Activated CD4-positive, alpha-beta T cell treated with anti-CD3 and anti-CD28 coated beads, Interleukin-2, Interleukin-6, amounts not matched to agents 100 ng/mL and 50 ng/mL, durations not matched to agents 16 hours and 8 hours (primary cell): Measurements from ENCODE around the gene SKIC8.

ENCODE experiments used
- DNase-seq: peaks from one replicate; pipeline ENCODE4 v3.0.0-alpha.2; 2020

SKIC8 gene

DNA sequence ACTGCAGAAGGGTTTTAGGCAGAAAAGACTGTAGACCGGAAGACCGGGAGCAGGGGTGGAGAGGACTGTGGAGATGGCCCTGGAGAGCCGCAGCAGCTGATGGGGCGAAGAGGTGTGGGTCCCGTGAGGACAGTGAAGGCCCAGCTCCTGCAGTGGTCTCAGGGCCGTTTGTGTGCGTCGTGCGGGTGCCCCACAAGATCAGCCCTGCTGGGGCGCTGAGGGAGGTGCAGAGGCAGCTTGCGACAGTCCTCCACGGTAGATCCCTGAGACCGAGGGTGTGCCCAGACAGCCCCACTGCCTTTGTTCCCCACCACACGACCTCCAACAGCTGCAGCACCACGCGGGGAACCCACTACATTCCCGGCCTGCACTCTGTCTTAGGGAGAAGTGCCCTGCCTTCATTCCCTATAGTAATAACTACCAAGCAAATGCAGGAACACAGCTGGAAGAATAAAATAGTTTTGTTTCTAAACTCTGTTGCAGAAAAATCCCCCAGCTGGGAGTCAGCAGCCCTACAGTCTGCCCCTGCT is 21.7 kb upstream of the SKIC8 start:
- no peak for DNase-seq

DNA sequence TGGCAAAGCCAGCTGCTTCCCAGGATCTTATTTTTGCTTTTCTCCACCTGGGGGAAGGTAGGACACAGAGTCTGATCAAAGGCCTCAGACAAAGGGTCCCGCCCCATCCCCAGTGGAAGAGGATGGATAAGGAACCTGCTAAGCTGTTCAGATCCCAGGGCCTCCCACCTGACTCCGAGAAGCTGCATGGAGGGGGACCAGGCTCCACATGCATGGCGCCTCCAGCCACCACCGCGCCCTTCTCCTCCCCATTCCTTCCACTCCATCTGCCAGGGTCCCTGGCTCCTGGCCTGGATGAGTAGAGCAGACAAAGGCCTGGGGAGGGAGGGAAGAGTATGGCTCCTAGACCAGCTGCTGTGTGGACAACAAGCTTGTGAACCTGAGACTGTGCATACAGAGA is 20.8 kb upstream of the SKIC8 start:
- DNase-seq: no peak

- no peak for DNase-seq
These were observed 20.2 kb upstream of the SKIC8 start for GRCh38 chr15:78319588-78319987.

GRCh38 chr15:78317145-78317836 is 17.9 kb upstream of the SKIC8 start:
- DNase-seq: no peak

DNA sequence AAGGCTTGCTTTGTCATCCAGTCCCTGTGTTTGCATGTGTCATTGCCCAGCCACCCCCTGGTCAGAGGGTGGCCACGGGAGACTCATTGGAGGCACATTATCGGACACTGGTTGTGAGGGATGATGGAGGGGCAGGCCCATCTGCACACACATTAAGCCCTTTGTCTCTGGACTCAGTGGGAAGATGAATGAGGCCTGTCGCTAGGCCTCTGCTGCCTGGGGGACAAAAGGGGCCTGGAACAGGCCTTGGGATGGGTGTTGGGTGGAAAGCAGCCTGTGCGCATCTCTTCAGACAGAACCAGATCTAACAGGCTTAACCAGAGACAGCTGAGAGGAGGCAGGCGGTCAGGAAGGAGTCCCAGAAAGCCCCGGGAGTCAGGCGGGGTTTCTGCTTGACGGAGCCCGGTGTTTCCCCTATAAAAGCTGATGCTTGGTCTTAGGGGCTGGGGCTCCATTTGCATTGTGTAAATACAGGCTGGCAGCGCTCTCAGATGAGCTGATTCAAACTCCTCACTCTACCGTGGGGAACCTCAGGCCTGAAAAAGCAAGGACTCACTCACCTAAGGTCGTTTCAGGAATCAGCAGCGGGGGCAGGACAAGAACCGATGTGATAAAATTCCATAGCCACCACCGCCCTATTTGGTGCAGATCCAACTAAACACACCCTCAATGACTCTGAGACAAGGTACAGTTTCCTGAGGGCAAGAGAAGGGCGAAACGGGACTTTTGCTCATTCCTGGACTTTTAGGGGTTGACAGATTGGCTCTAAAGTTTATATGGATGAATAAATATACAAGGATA is 17.1 kb upstream of the SKIC8 start:
- DNase-seq: no peak

- no peak for DNase-seq
These were observed 16.4 kb upstream of the SKIC8 start for GRCh38 chr15:78315686-78316282.

GRCh38 chr15:78314181-78314581 is 14.8 kb upstream of the SKIC8 start:
- no peak for DNase-seq

DNA sequence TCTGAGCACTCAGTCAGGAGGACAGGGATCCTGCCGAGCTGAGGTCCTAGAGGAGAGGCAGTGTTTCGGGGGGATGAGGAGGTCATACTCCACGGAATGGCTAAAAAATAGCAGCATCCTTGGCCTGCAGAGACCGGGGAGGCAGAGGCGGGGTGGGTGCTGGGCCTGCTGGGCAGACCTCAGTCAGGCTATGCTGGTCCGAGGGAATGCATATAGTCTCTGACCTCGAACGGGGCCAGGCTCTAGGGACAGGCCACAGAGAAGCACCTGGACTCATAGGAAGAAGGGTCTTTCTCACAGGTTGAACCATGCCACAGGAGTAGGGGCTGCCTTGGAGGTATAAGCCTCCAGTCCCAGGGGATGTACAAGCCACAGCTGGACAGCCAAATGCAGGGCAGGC is 14.0 kb upstream of the SKIC8 start:
- DNase-seq: no peak

DNA sequence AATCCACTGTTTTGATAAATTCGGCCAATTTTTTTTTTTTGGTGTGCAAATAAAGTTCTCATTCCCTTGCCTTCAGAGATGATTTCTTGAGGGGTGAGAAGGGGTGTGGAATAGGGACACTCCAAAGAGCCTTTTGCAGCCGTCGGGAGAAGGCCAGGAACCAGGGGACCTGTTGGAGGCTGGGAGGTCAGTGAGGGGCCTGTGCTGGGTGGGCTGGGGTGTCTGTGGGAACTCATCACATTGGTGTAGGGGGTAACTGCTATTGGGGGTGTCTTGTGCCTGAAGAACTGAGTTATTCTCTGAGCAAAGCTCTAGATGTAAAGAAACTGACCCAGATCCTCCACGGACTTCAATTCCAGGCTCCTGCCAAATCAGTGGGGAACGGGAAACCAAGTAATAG is 13.5 kb upstream of the SKIC8 start:
- DNase-seq: no peak

DNA sequence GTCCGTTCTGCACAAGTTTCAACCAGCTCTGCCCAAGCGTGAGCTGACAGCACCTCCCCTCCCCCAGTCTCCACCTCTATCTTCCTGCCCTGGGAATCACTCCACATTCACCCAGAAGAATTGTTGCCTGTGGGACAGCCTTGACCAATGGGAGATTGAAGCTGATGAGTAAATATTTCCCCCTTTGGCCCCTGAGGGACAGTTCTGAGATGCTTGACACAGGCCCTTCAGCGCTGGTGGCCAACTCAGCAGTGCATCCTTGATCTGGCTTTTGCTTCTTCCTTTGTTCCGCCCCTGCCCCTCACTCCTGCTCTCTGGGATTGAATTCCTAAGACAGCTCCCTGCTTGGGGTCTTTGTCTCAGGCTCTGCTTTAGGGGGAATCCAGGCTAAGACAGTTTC is 13.1 kb upstream of the SKIC8 start:
- no peak for DNase-seq

GRCh38 chr15:78311292-78311691 is 11.9 kb upstream of the SKIC8 start:
- DNase-seq: no peak

GRCh38 chr15:78308422-78309032 is 9.1 kb upstream of the SKIC8 start:
- peak; percentile 73 for DNase-seq

DNA sequence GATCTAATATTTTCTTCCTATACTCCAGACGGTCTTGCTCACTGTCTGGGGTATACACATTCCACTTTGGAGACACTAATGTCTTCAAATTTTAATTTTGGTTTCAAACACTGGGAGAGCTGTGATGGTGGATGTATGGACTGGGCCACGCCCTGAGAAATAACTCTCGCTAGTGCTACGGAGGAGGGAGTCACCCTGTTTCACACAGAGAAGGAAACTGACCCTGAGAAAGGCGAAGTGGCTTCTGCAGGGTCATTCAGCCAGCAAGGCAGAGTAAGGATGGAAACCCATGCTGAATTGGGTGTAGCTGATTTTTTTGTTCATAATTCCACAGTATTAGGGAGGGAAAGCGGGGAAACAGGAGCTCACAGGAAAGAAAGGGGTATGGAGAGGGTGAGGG is 8.6 kb upstream of the SKIC8 start:
- no peak for DNase-seq

DNA sequence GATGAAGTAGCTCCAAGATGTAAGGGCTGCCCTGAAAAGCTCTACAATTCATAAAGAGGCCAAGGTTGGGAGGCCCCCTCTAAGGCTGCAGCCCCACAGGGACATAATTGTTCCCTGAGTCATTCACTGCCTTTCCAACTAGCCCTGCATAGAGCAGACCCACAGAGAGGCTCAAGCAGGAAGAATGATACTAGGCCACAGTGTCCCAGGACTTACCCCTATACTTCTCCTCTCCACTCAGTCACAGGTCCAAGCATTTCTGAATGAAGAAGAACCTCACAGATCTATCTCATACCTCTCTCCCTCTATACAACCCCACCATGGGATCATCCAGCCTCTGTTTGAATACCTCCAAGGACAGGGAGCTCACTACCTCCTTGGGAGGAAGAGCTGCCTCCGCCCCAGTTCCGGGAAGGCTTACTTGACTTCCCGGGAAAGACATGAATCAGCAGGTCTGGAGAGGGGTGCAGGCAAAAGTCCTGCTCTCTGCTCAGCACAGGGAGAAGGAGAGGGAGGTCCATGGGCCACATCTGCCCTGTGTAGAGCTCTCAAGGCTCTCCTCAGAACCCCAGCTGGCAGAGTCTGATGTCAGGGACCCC is 6.9 kb upstream of the SKIC8 start:
- no peak for DNase-seq

GRCh38 chr15:78304216-78305066 is 5.0 kb upstream of the SKIC8 start:
- no peak for DNase-seq

GRCh38 chr15:78302579-78303312 is 3.3 kb upstream of the SKIC8 start:
- peak; percentile 49 for DNase-seq

DNA sequence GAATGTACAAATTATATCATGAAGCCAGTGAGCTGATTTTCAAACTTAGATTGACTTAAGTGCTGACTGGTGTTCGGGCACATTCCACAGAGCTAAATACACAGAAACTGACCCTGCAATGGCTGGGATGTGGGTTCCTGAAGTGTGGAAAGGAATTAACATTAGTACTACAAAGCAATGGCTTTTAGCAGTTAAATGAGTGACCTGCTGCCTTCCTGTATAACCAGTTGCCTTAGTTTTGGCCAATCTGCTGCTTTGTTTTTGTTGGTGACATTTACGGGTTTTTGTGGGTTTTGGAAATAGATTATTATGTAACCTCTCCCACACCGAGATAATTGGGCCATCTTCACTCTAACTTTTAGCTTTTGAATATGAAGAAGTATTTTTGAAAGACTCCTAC is 2.4 kb upstream of the SKIC8 start:
- no peak for DNase-seq

DNA sequence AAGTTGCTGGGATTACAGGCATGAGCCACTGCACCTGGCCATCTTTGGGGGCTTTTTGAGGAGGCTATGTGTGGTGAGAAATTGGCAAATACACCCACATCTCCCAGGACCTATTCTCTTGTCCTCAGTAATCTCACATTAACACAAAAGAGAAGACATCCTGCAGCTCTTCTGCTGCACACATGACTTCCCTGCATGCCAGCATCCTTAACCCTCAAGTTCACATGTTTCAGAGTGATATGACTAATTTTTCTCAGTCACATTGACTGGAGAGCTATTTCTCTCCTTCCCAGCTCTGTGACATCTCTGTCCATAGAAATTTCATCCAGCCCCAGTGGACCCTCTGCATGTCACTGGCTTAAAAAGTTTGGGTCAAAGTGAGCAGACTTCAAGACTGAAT is 1.9 kb upstream of the SKIC8 start:
- peak; percentile 25 for DNase-seq

- DNase-seq: no peak
These were observed 7.2 kb downstream of the SKIC8 start for GRCh38 chr15:78292219-78292618.

- DNase-seq: no peak
These were observed 7.7 kb downstream of the SKIC8 start for GRCh38 chr15:78291698-78292097.

- DNase-seq: no peak
These were observed 8.4 kb downstream of the SKIC8 start for GRCh38 chr15:78291052-78291451.
